ENCODE results near the gene PLA2R1. TPM values are rescaled to one million over a fixed set of nuclear protein-coding genes. Genes with fewer than 3 reads are reported as not detected.
"Not testable (repeated sequence)": the region's sequence is repeated elsewhere in the genome, so short reads cannot be mapped to it uniquely, and the experiment has no call there.

PLA2R1 gene
- total and polyA plus RNA-seq, 7 donors, result 0.17 to 0.97 (median 0.26) TPM

DNA sequence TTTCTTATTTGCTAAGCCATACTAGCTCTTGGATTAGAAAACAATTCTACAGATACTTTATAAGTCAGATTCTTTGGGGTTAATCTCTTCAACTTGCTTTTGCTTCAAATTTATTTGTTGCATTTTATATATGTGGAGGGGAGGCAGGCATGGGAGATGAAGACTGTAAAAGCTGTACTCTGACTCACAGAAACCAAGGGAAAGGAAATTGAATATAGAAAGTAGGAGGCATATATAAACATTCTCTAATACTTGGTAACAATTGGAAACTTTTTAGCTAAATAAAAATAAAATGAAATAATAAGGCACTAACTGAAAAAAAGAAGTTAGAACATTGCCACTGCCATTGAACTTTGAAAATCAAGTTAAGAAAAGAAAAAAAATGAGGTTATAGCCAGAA, 21.3 kb downstream of the PLA2R1 start:
- Histone ChIP-seq H3K27ac (no peak overlapping the region), H3K4me1 (peaks cover 11% of the 10 kb centered on the region), H3K4me3 (no peak overlapping the region), H3K9me3 (no peaks in the 10 kb centered on the region), H3K36me3 (ENCODE audit: insufficient read depth in 1 of 2, low read depth in 1 of 2) (no peaks in the 10 kb centered on the region), H3K27me3 (ENCODE audit: insufficient read depth in 3 of 3, low read length in 2 of 3) (no peaks in the 10 kb centered on the region)
- intact Hi-C loops (cut with DNase I), result no loop called here
- TF ChIP-seq, protein P1, sequence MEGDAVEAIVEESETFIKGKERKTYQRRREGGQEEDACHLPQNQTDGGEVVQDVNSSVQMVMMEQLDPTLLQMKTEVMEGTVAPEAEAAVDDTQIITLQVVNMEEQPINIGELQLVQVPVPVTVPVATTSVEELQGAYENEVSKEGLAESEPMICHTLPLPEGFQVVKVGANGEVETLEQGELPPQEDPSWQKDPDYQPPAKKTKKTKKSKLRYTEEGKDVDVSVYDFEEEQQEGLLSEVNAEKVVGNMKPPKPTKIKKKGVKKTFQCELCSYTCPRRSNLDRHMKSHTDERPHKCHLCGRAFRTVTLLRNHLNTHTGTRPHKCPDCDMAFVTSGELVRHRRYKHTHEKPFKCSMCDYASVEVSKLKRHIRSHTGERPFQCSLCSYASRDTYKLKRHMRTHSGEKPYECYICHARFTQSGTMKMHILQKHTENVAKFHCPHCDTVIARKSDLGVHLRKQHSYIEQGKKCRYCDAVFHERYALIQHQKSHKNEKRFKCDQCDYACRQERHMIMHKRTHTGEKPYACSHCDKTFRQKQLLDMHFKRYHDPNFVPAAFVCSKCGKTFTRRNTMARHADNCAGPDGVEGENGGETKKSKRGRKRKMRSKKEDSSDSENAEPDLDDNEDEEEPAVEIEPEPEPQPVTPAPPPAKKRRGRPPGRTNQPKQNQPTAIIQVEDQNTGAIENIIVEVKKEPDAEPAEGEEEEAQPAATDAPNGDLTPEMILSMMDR (IDR thresholded peaks at IDR 0.05), result no peak
- DNase-seq (no peak), ATAC-seq (no peak)

DNA sequence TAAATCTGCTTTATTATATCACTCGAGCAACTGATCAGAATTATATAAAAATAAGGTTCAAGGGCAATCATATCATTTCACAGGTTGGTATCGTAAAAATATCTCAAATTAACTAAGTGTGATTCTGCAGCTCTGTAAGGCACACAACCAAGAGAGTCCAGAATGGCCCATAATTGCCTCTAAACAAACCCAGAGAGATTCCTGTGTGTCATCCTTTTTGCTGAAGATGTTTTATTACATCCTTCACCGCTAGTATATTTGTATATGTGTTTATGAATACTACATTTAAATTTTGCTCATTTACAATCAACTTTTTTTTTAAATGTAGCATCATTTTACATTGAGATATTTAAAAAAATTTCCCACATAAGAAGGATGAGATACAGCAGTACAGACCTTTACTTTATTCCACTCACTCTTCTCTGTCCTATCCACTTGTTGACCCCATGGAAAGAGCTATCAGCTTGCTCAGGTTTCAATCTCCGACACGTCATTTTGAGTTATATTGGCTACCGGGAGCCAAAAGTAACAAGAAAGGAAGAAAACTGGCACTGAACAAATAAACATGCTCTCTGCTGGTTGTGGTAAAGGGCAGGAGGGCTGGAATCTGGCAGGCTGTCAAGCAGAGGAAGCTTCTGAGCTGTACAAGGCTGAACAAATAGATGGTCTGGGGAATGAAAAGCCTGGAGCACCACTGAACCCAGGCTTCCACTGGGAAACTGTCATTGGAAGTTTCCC, 23.1 kb downstream of the PLA2R1 start:
- TF ChIP-seq, protein P1 (IDR thresholded peaks at IDR 0.05), result no peak
- WGBS, 3 donors, result 50 to 61% (median 53%) methylated on average over 6 of the region's 6 CpGs
- H3K4me1 ChIP-seq, result peaks cover 11% of the 10 kb centered on the region
- no peak for ATAC-seq
- intact Hi-C loops (cut with DNase I), result no loop called here
- no peaks in the 10 kb centered on the region for H3K9me3 ChIP-seq
- H3K27me3 ChIP-seq (ENCODE audit: insufficient read depth in 3 of 3, low read length in 2 of 3), result no peaks in the 10 kb centered on the region
- no peak overlapping the region for H3K27ac ChIP-seq
- H3K4me3 ChIP-seq, result no peak overlapping the region
- DNase-seq, result no peak
- no peaks in the 10 kb centered on the region for H3K36me3 ChIP-seq (ENCODE audit: insufficient read depth in 1 of 2, low read depth in 1 of 2)

DNA sequence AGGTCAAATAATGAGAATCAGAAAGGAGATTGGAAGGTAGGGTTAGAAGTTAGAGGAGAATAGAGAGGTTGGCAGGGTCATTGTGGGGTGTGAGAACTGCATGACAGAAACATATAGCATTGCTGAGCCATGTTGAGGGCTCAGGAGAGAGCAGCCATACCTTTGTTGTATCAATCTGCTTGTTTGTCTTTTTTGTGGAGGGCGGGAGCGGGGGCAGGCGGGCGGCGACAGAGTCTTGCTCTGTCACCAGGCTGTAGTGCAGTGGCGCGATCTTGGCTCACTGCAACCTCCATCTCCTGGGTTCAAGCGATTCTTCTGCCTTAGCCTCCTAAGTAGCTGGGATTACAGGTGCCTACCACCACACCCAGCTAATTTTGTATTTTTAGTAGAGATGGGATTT, 23.8 kb downstream of the PLA2R1 start:
- DNase-seq; intact Hi-C loops (cut with DNase I); H3K36me3 ChIP-seq (ENCODE audit: insufficient read depth in 1 of 2, low read depth in 1 of 2); H3K4me3 ChIP-seq; H3K27me3 ChIP-seq (ENCODE audit: insufficient read depth in 3 of 3, low read length in 2 of 3); H3K27ac ChIP-seq; ATAC-seq; H3K9me3 ChIP-seq: not testable (repeated sequence)
- peaks cover 11% of the 10 kb centered on the region for H3K4me1 ChIP-seq
- WGBS, 3 donors, result 95 to 97% (median 96%) methylated on average over 8 of the region's 8 CpGs

DNA sequence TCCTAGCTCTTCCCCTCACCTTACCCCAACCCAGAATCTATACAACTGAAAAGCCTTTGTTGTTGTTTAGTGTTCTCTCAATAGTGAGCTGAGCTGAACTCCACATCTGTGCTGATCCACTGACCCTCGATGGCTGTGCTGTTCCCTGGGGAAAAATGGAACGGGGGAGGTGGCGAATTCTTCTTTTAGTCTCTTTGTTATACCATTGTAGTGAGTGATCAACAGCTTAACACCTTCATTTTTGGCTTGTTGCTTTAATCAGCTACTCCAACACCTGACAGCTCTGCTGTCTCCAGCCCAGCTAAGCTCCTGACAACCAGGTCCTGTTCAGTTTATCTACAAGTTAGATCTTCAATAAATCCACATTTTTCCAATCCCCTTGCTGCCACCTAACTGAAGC, 25.7 kb downstream of the PLA2R1 start:
- TF ChIP-seq, protein P1 (IDR thresholded peaks at IDR 0.05), result no peak
- Histone ChIP-seq H3K36me3 (ENCODE audit: insufficient read depth in 1 of 2, low read depth in 1 of 2) (no peaks in the 10 kb centered on the region), H3K9me3 (no peaks in the 10 kb centered on the region), H3K27ac (no peak overlapping the region), H3K4me3 (no peak overlapping the region), H3K4me1 (peaks cover 11% of the 10 kb centered on the region), H3K27me3 (ENCODE audit: insufficient read depth in 3 of 3, low read length in 2 of 3) (no peaks in the 10 kb centered on the region)
- intact Hi-C loops (cut with DNase I), result no loop called here
- DNase-seq (no peak), ATAC-seq (no peak)
- 50 to 55% (median 53%) methylated on average over 3 of the region's 3 CpGs for WGBS, 3 donors

DNA sequence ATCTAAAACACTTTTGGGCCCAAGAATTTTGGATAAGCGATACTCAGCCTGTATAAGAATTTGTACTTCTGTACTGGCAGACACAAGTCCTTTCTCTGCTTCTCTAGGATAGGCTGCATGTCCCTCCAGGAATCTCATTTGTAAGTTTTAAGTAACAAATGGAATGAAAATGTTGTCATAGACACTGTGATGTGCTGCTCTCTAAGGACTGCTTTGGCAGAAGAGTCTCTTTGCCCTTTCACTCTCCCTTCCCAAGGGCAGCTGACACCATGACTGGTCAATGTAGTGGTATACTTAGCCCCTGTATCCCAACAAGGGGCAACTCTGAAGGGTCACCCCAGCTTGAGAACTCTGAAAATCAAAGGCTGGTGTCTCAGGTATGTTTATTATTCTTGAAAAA, 27.3 kb downstream of the PLA2R1 start:
- Histone ChIP-seq H3K4me3 (no peak overlapping the region), H3K9me3 (no peaks in the 10 kb centered on the region), H3K4me1 (peaks cover 11% of the 10 kb centered on the region), H3K36me3 (ENCODE audit: insufficient read depth in 1 of 2, low read depth in 1 of 2) (no peaks in the 10 kb centered on the region), H3K27me3 (ENCODE audit: insufficient read depth in 3 of 3, low read length in 2 of 3) (no peaks in the 10 kb centered on the region), H3K27ac (no peak overlapping the region)
- DNase-seq, result no peak
- WGBS, 3 donors, result 90 to 97% (median 95%) methylated on average over 1 of the region's 1 CpG
- ATAC-seq, result no peak
- TF ChIP-seq, protein P1 (IDR thresholded peaks at IDR 0.05), result no peak
- intact Hi-C loops (cut with DNase I), result no loop called here
